BE2C (cell line): ENCODE measurements around the gene HACD2.
A peak's percentile ranks its signal among the peaks of the same experiment; 100 is the strongest.
"Not testable (repeated sequence)": the region's sequence is repeated elsewhere in the genome, so short reads cannot be mapped to it uniquely, and the experiment has no call there.

Source experiments
- DNase-seq: peaks from one replicate; pipeline ENCODE4 v3.0.0-alpha.2; 2020
- H3K27me3 ChIP-seq: fragments of 250-450 bp; sonication (Bioruptor Pico); 2 replicates; pipeline ENCODE4 v1.5.1; 2020; ENCODE audit warnings: mild to moderate bottlenecking
- H3K36me3 ChIP-seq: fragments of 250-450 bp; sonication (Bioruptor Pico); 2 replicates; pipeline ENCODE4 v1.5.1; 2020; ENCODE audit warnings: mild to moderate bottlenecking
- H3K4me1 ChIP-seq: fragments of 250-450 bp; sonication (Bioruptor Pico); 2 replicates; pipeline ENCODE4 v1.5.1; 2020
- H3K4me3 ChIP-seq: 2 replicates; pipeline ENCODE4 v1.5.1; 2011; ENCODE audit warnings: low read depth, low read length
- H3K9me3 ChIP-seq: fragments of 250-450 bp; sonication (Bioruptor Pico); 2 replicates; pipeline ENCODE4 v1.5.1; 2020
- CTCF ChIP-seq: IDR thresholded peaks from 2 replicates; pipeline ENCODE4 v1.5.1; 2012; ENCODE audit warnings: mild to moderate bottlenecking, low read depth, low read length

Gene HACD2

GRCh38 chr3:123498761-123499160 lies 86.1 kb downstream of the HACD2 start:
- H3K4me3 ChIP-seq: no peak overlapping the region
- H3K9me3 ChIP-seq: no peaks in the 10 kb centered on the region
- no peak for DNase-seq
- peaks cover 15% of the 10 kb centered on the region for H3K36me3 ChIP-seq
- H3K4me1 ChIP-seq: peaks cover 3% of the 10 kb centered on the region; the same call in 1 of the 2 replicates
- TF ChIP-seq CTCF: no peak
- H3K27me3 ChIP-seq: no peaks in the 10 kb centered on the region

DNA sequence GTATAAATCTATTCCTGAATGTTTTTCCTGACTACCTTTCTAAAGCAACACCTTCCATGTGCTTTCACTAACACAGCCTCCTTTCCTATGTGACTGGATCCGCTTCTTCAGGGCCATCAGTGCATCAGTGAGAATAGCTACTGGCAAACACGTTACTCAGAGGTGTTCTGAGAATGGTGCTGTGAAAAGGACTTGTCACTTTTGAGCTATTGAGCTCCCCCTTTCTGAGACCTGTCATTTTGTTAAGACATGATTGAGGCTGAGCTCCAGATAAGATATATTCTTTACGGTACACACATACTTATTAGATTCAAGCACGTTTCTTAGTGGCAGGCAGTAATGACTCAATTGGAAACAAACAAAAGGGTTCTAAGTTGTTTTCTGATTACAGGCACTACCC lies 90.9 kb downstream of the HACD2 start:
- Histone ChIP-seq H3K4me1 (no peaks in the 10 kb centered on the region), H3K9me3 (no peaks in the 10 kb centered on the region), H3K36me3 (peaks cover 19% of the 10 kb centered on the region), H3K27me3 (no peaks in the 10 kb centered on the region), H3K4me3 (no peak overlapping the region)
- no peak for DNase-seq
- no peak for TF ChIP-seq CTCF

- H3K27me3 ChIP-seq: no peaks in the 10 kb centered on the region
- no peaks in the 10 kb centered on the region for H3K4me1 ChIP-seq
- TF ChIP-seq CTCF: no peak
- H3K36me3 ChIP-seq: peaks cover 6% of the 10 kb centered on the region; the same call in 1 of the 2 replicates
- H3K9me3 ChIP-seq: no peaks in the 10 kb centered on the region
- no peak for DNase-seq
- H3K4me3 ChIP-seq: no peak overlapping the region
These were observed 92.8 kb downstream of the HACD2 start for GRCh38 chr3:123491966-123492587.

DNA sequence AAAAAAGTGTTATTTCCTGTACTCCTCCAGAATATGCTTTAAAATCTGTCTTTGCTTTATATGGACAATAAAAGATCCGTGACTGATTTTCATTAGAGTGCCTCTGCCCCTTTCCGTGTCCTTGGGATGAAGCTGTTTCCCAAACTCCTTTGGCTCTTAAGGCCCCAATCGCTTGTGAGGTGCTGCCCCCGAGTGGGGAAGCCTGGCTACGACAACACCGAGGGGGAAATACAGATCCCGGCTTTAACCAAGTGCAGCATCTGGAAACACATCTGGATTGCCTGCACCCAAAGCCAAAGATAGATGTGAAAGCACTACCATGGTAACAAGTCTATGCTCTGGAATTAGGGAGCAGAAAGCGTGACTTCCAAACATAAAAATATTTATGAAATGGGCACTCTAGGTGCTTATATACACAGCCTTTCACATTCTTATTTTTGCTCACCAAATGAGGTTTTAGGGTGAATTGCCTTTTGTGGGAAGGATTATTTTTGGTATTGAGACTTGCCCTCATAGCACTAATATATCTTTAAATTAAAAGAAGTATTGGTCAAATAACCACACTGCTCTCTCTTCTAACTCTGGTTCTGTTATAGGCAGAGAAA lies 95.4 kb downstream of the HACD2 start:
- Histone ChIP-seq H3K4me3 (no peak overlapping the region), H3K36me3 (peaks cover 6% of the 10 kb centered on the region; the same call in 1 of the 2 replicates), H3K27me3 (no peaks in the 10 kb centered on the region), H3K9me3 (no peaks in the 10 kb centered on the region), H3K4me1 (no peaks in the 10 kb centered on the region)
- TF ChIP-seq CTCF: peak; percentile 97
- DNase-seq: peak; percentile 73

DNA sequence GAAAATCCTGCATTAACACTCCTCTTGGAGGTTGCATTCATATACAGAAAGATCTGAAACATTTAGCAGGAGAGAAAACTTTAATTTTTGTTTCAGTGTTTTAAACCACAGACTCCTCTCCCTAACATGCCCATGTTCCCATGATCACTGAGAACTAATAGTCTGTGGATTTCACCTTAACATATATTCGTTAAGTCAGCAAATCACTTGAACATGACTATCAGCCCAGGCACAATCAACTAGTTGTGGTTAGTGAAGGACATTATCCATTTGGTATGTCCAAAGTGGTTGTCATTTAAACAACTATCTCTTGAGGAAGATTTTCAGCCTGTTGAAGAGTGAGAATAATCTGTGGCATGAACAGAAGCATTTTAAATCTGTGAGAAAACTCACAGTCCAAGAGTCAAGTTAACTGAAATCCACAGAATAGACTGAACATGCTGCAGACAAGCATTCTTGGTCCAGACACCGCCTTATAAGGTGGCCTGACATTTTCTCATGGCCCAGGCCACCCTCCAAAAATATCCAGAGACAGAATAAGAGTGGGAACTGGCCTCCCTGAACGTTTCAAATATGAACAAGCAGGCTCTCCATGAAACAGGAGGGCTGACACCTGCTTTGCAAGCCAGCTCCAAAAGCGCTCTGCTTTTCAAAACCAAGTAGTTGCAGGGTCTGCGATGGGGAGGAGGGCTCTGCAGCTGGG lies 96.1 kb downstream of the HACD2 start:
- no peak for TF ChIP-seq CTCF
- H3K36me3 ChIP-seq: peaks cover 3% of the 10 kb centered on the region; the same call in 1 of the 2 replicates
- no peaks in the 10 kb centered on the region for H3K9me3 ChIP-seq
- no peak for DNase-seq
- no peaks in the 10 kb centered on the region for H3K27me3 ChIP-seq
- no peaks in the 10 kb centered on the region for H3K4me1 ChIP-seq
- no peak overlapping the region for H3K4me3 ChIP-seq

GRCh38 chr3:123487063-123487462 lies 97.8 kb downstream of the HACD2 start:
- not testable (repeated sequence) for H3K9me3 ChIP-seq, H3K36me3 ChIP-seq, H3K4me3 ChIP-seq, H3K27me3 ChIP-seq, DNase-seq, H3K4me1 ChIP-seq
